ENCODE data around the gene CHMP1A. TPM values are rescaled to one million over a fixed set of nuclear protein-coding genes. Genes with fewer than 3 reads are reported as not detected.

The CHMP1A gene
- total and polyA plus RNA-seq, 2 experiments from 2014 or later: 97.2 to 111 TPM

GRCh38 chr16:89600956-89601355 is 56.6 kb downstream of the CHMP1A start:
- in situ Hi-C loops (cut with MboI): no loop called here
- WGBS, 2 experiments (ENCODE audit: low coverage in 1 of 2, low lambda C conversion rate in 2 of 2, missing lambda C conversion rate in 2 of 2): 70 to 77% methylated on average over 8 of the region's 8 CpGs
- no peak overlapping the region for H3K9ac ChIP-seq
- no peak overlapping the region for H2AFZ ChIP-seq
- H3K27ac ChIP-seq: no peak overlapping the region
- H3K4me1 ChIP-seq (ENCODE audit: insufficient read depth): peaks cover 14% of the 10 kb centered on the region
- no peaks in the 10 kb centered on the region for H3K79me2 ChIP-seq (ENCODE audit: insufficient read depth)
- no peak overlapping the region for H3K4me3 ChIP-seq
- no peak overlapping the region for H3K4me2 ChIP-seq (ENCODE audit: unreplicated experiment)
- H3K9me2 ChIP-seq (ENCODE audit: insufficient read depth): no peaks in the 10 kb centered on the region
- no peaks in the 10 kb centered on the region for H3K9me3 ChIP-seq (ENCODE audit: low read depth)
- DNase-seq: no peak
- TF ChIP-seq EZH2phosphoT487 (IDR thresholded peaks at IDR 0.05; ENCODE audit: insufficient read depth, low read depth): no peak
- no peak for TF ChIP-seq EZH2 (IDR thresholded peaks at IDR 0.05; ENCODE audit: insufficient read depth, poor library complexity, severe bottlenecking)
- no peaks in the 10 kb centered on the region for H3K36me3 ChIP-seq (ENCODE audit: low read depth)
- H3K27me3 ChIP-seq (replicated peaks; ENCODE audit: insufficient read depth): no peaks in the 10 kb centered on the region
- H4K20me1 ChIP-seq (ENCODE audit: insufficient read depth): no peaks in the 10 kb centered on the region
- peaks cover 4% of the 10 kb centered on the region; the same call in 1 of the 2 replicates for H3F3A ChIP-seq (ENCODE audit: insufficient read depth)

GRCh38 chr16:89600427-89600826 is 57.1 kb downstream of the CHMP1A start:
- H3K79me2 ChIP-seq (ENCODE audit: insufficient read depth): no peaks in the 10 kb centered on the region
- peaks cover 4% of the 10 kb centered on the region; the same call in 1 of the 2 replicates for H3F3A ChIP-seq (ENCODE audit: insufficient read depth)
- H3K9me2 ChIP-seq (ENCODE audit: insufficient read depth): no peaks in the 10 kb centered on the region
- H3K4me2 ChIP-seq (ENCODE audit: unreplicated experiment): no peak overlapping the region
- H3K4me3 ChIP-seq: no peak overlapping the region
- in situ Hi-C loops (cut with MboI): no loop called here
- TF ChIP-seq EZH2phosphoT487 (IDR thresholded peaks at IDR 0.05; ENCODE audit: insufficient read depth, low read depth): no peak
- no peak for TF ChIP-seq EZH2 (IDR thresholded peaks at IDR 0.05; ENCODE audit: insufficient read depth, poor library complexity, severe bottlenecking)
- no peaks in the 10 kb centered on the region for H3K27me3 ChIP-seq (replicated peaks; ENCODE audit: insufficient read depth)
- WGBS, 2 experiments (ENCODE audit: low coverage in 1 of 2, low lambda C conversion rate in 2 of 2, missing lambda C conversion rate in 2 of 2): 88 to 92% methylated on average over 12 of the region's 12 CpGs
- no peaks in the 10 kb centered on the region for H3K36me3 ChIP-seq (ENCODE audit: low read depth)
- H2AFZ ChIP-seq: no peak overlapping the region
- H3K9me3 ChIP-seq (ENCODE audit: low read depth): no peaks in the 10 kb centered on the region
- peaks cover 14% of the 10 kb centered on the region for H3K4me1 ChIP-seq (ENCODE audit: insufficient read depth)
- no peak for DNase-seq
- no peaks in the 10 kb centered on the region for H4K20me1 ChIP-seq (ENCODE audit: insufficient read depth)
- H3K27ac ChIP-seq: no peak overlapping the region
- no peak overlapping the region for H3K9ac ChIP-seq

- Histone ChIP-seq H3K9me3 (ENCODE audit: low read depth) (no peaks in the 10 kb centered on the region), H2AFZ (no peak overlapping the region), H3K9me2 (ENCODE audit: insufficient read depth) (no peaks in the 10 kb centered on the region), H3K27me3 (replicated peaks; ENCODE audit: insufficient read depth) (no peaks in the 10 kb centered on the region), H3K4me3 (no peak overlapping the region), H3K36me3 (ENCODE audit: low read depth) (no peaks in the 10 kb centered on the region), H4K20me1 (ENCODE audit: insufficient read depth) (no peaks in the 10 kb centered on the region), H3K27ac (no peak overlapping the region), H3F3A (ENCODE audit: insufficient read depth) (peaks cover 4% of the 10 kb centered on the region; the same call in 1 of the 2 replicates), H3K9ac (no peak overlapping the region), H3K4me1 (ENCODE audit: insufficient read depth) (peaks cover 14% of the 10 kb centered on the region), H3K79me2 (ENCODE audit: insufficient read depth) (no peaks in the 10 kb centered on the region), H3K4me2 (ENCODE audit: unreplicated experiment) (no peak overlapping the region)
- whole genome bisulfite sequencing, 2 experiments (ENCODE audit: low coverage in 1 of 2, low lambda C conversion rate in 2 of 2, missing lambda C conversion rate in 2 of 2): 67 to 73% methylated on average over 10 of the region's 10 CpGs
- TF ChIP-seq EZH2phosphoT487 (IDR thresholded peaks at IDR 0.05; ENCODE audit: insufficient read depth, low read depth): no peak
- no peak for TF ChIP-seq EZH2 (IDR thresholded peaks at IDR 0.05; ENCODE audit: insufficient read depth, poor library complexity, severe bottlenecking)
- DNase-seq: no peak
- in situ Hi-C loops (cut with MboI): no loop called here
Observed at GRCh38 chr16:89599902-89600301, 57.6 kb downstream of the CHMP1A start.

GRCh38 chr16:89599451-89599858 is 58.1 kb downstream of the CHMP1A start:
- TF ChIP-seq EZH2 (IDR thresholded peaks at IDR 0.05; ENCODE audit: insufficient read depth, poor library complexity, severe bottlenecking): no peak
- TF ChIP-seq EZH2phosphoT487 (IDR thresholded peaks at IDR 0.05; ENCODE audit: insufficient read depth, low read depth): no peak

GRCh38 chr16:89598199-89598598 is 59.3 kb downstream of the CHMP1A start:
- peaks cover 4% of the 10 kb centered on the region; the same call in 1 of the 2 replicates for H3F3A ChIP-seq (ENCODE audit: insufficient read depth)
- 52 to 71% methylated on average over 5 to 14 of the region's 14 CpGs for WGBS, 2 experiments (ENCODE audit: low coverage in 1 of 2, low lambda C conversion rate in 2 of 2, missing lambda C conversion rate in 2 of 2)
- no peak for TF ChIP-seq EZH2phosphoT487 (IDR thresholded peaks at IDR 0.05; ENCODE audit: insufficient read depth, low read depth)
- TF ChIP-seq EZH2 (IDR thresholded peaks at IDR 0.05; ENCODE audit: insufficient read depth, poor library complexity, severe bottlenecking): no peak
- H3K36me3 ChIP-seq (ENCODE audit: low read depth): no peaks in the 10 kb centered on the region
- no peak overlapping the region for H3K27ac ChIP-seq
- H3K4me3 ChIP-seq: no peak overlapping the region
- no peaks in the 10 kb centered on the region for H3K27me3 ChIP-seq (replicated peaks; ENCODE audit: insufficient read depth)
- no peak overlapping the region for H3K4me2 ChIP-seq (ENCODE audit: unreplicated experiment)
- H3K9ac ChIP-seq: no peak overlapping the region
- H3K79me2 ChIP-seq (ENCODE audit: insufficient read depth): no peaks in the 10 kb centered on the region
- H3K9me2 ChIP-seq (ENCODE audit: insufficient read depth): no peaks in the 10 kb centered on the region
- no peak overlapping the region for H2AFZ ChIP-seq
- in situ Hi-C loops (cut with MboI): no loop called here
- H3K9me3 ChIP-seq (ENCODE audit: low read depth): no peaks in the 10 kb centered on the region
- H4K20me1 ChIP-seq (ENCODE audit: insufficient read depth): no peaks in the 10 kb centered on the region
- peak; percentile 79 for DNase-seq
- peaks cover 14% of the 10 kb centered on the region for H3K4me1 ChIP-seq (ENCODE audit: insufficient read depth)

More at GRCh38 chr16:89599451-89599858, 58.1 kb downstream of the CHMP1A start:
- 45 to 46% methylated on average over 8 of the region's 8 CpGs for WGBS, 2 experiments (ENCODE audit: low coverage in 1 of 2, low lambda C conversion rate in 2 of 2, missing lambda C conversion rate in 2 of 2)
- DNase-seq: peak; percentile 49
- Histone ChIP-seq H3K9me2 (ENCODE audit: insufficient read depth) (no peaks in the 10 kb centered on the region), H3K27me3 (replicated peaks; ENCODE audit: insufficient read depth) (no peaks in the 10 kb centered on the region), H3K27ac (no peak overlapping the region), H3K4me3 (no peak overlapping the region), H3K4me2 (ENCODE audit: unreplicated experiment) (no peak overlapping the region), H4K20me1 (ENCODE audit: insufficient read depth) (no peaks in the 10 kb centered on the region), H3F3A (ENCODE audit: insufficient read depth) (peaks cover 4% of the 10 kb centered on the region; the same call in 1 of the 2 replicates), H3K9me3 (ENCODE audit: low read depth) (no peaks in the 10 kb centered on the region), H3K36me3 (ENCODE audit: low read depth) (no peaks in the 10 kb centered on the region), H3K9ac (no peak overlapping the region), H3K79me2 (ENCODE audit: insufficient read depth) (no peaks in the 10 kb centered on the region), H2AFZ (no peak overlapping the region), H3K4me1 (ENCODE audit: insufficient read depth) (peaks cover 14% of the 10 kb centered on the region)
- in situ Hi-C loops (cut with MboI): no loop called here
